Stomach (tissue), 4 donors: ENCODE measurements around the gene RSPH9.

Source experiments
- EP300 ChIP-seq: sonication (generic); formaldehyde crosslinking; IDR thresholded peaks from one replicate; pipeline ENCODE4 v1.6.1; 2017; ENCODE audit warnings: antibody characterized with exemption
- POLR2A ChIP-seq, 4 donors: fragments of 450-650 bp; IDR thresholded peaks; one replicate each; pipeline ENCODE4 v1.6.1; 2016; ENCODE audit warnings: antibody characterized with exemption in 4 of 4, control low read depth in 2 of 4, mild to moderate bottlenecking in 1 of 4, moderate library complexity in 1 of 4
- POLR2AphosphoS5 ChIP-seq, 3 donors: sonication (generic); formaldehyde crosslinking; IDR thresholded peaks; one replicate each; pipeline ENCODE4 v1.6.1; 2016; ENCODE audit warnings: antibody characterized with exemption in 3 of 3
- TF ChIP-seq, protein P1 (sequence below), 7 experiments: fragments of 450-650 bp in 4 of 7; fragments of 200-600 bp in 3 of 7; sonication (generic) in 3 of 7; IDR thresholded peaks; one replicate each; pipeline ENCODE4 v1.5.1; 2016 to 2019; ENCODE audit warnings: antibody characterized with exemption in 7 of 7, control low read depth in 2 of 7, mild to moderate bottlenecking in 1 of 7

DNA sequence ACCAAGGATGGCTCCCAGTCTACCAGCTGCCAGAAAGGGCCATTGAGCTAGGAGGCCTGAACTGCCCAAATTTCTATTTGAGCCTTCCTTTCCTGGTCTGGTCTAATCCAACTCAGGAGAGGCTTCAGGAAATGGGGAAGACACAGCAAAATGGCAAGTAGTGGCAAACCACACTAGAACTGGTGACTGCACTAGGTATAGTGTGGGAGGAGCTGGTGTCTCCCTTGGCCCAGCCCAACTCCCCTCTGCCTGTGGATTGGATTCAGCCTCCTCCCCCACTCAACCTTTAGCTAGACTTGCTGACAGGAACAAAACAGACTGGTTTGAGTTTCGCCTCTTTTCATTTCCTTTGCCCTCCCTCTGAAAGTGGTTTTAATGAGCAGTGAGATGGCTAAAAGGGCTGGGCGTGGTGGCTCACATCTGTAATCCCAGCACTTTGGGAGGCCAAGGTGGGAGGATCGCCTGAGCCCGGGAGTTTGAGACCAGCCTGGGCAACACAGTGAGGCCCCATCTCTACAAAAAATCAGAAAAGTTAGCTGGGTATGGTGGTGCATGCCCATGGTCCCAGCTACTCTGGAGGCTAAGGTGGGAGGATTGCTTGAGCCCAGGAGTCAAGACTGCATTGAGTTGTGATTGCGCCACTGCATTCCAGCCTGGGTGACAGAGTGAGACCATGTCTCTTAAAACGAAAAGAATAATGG is 25.2 kb downstream of the RSPH9 start:
- TF ChIP-seq, protein P1, sequence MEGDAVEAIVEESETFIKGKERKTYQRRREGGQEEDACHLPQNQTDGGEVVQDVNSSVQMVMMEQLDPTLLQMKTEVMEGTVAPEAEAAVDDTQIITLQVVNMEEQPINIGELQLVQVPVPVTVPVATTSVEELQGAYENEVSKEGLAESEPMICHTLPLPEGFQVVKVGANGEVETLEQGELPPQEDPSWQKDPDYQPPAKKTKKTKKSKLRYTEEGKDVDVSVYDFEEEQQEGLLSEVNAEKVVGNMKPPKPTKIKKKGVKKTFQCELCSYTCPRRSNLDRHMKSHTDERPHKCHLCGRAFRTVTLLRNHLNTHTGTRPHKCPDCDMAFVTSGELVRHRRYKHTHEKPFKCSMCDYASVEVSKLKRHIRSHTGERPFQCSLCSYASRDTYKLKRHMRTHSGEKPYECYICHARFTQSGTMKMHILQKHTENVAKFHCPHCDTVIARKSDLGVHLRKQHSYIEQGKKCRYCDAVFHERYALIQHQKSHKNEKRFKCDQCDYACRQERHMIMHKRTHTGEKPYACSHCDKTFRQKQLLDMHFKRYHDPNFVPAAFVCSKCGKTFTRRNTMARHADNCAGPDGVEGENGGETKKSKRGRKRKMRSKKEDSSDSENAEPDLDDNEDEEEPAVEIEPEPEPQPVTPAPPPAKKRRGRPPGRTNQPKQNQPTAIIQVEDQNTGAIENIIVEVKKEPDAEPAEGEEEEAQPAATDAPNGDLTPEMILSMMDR (IDR thresholded peaks at IDR 0.05), result no peak
- no peak for TF ChIP-seq POLR2A (IDR thresholded peaks at IDR 0.05)
- TF ChIP-seq EP300, result no peak
- no peak for TF ChIP-seq POLR2AphosphoS5 (IDR thresholded peaks at IDR 0.05)
